Effector memory CD4-positive, alpha-beta T cell (primary cell): ENCODE data around the gene GPS2.

Experiments
- DNase-seq, 3 donors: peaks; one replicate each; pipeline ENCODE4 v3.0.0-alpha.2; 2020
- H3K27ac ChIP-seq: 2 replicates; pipeline ENCODE4 v1.7.0; 2013; ENCODE audit warnings: mild to moderate bottlenecking, low read length, moderate library complexity; ENCODE audit not compliant: insufficient read depth, poor library complexity, severe bottlenecking
- H3K27me3 ChIP-seq: replicated peaks from 2 replicates; pipeline ENCODE4 v1.7.0; 2013; ENCODE audit warnings: mild to moderate bottlenecking, low read length; ENCODE audit not compliant: insufficient read depth, control insufficient read depth, poor library complexity, severe bottlenecking
- H3K36me3 ChIP-seq: 2 replicates; pipeline ENCODE4 v1.7.0; 2013; ENCODE audit warnings: mild to moderate bottlenecking, low read length, moderate library complexity; ENCODE audit not compliant: control insufficient read depth, insufficient read depth
- H3K4me1 ChIP-seq: 2 replicates; pipeline ENCODE4 v1.7.0; 2013; ENCODE audit warnings: low read length, mild to moderate bottlenecking; ENCODE audit not compliant: control insufficient read depth, insufficient read depth, poor library complexity, severe bottlenecking
- H3K4me3 ChIP-seq: 2 replicates; pipeline ENCODE4 v1.7.0; 2013; ENCODE audit warnings: low read length, low read depth, mild to moderate bottlenecking; ENCODE audit not compliant: insufficient read depth, poor library complexity, severe bottlenecking
- H3K9me3 ChIP-seq: 2 replicates; pipeline ENCODE4 v1.7.0; 2013; ENCODE audit warnings: mild to moderate bottlenecking, low read length, moderate library complexity; ENCODE audit not compliant: control insufficient read depth

GPS2 gene

GRCh38 chr17:7293159-7293558, 22.0 kb downstream of the GPS2 start:
- Histone ChIP-seq H3K36me3 (no peaks in the 10 kb centered on the region), H3K4me1 (peaks cover 23% of the 10 kb centered on the region), H3K27me3 (no peaks in the 10 kb centered on the region), H3K4me3 (no peak overlapping the region), H3K27ac (no peak overlapping the region), H3K9me3 (no peaks in the 10 kb centered on the region)
- DNase-seq = no peak

DNA sequence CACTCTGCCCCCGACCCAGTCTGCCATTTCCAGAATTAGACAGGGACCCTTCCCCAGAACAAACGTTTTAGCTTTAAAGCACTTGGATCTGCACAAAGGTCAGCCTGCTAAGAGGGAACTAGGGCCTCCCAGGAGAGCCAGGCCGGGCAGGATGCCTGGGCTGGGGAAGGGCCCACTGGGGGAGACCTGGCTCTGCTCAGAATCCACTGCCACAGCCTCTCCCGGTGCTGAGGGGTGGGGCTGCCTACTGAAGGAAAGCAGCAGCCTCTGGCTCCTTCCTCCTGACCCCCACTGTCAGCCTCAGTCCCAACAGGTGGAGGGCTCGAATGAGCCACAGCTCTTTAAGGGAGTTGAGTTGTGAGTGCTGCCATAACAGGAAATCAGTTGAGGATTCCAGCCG, 22.4 kb downstream of the GPS2 start:
- H3K4me3 ChIP-seq = no peak overlapping the region
- no peaks in the 10 kb centered on the region for H3K27me3 ChIP-seq
- peaks cover 23% of the 10 kb centered on the region for H3K4me1 ChIP-seq
- no peak overlapping the region for H3K27ac ChIP-seq
- no peaks in the 10 kb centered on the region for H3K9me3 ChIP-seq
- H3K36me3 ChIP-seq = no peaks in the 10 kb centered on the region
- no peak for DNase-seq

DNA sequence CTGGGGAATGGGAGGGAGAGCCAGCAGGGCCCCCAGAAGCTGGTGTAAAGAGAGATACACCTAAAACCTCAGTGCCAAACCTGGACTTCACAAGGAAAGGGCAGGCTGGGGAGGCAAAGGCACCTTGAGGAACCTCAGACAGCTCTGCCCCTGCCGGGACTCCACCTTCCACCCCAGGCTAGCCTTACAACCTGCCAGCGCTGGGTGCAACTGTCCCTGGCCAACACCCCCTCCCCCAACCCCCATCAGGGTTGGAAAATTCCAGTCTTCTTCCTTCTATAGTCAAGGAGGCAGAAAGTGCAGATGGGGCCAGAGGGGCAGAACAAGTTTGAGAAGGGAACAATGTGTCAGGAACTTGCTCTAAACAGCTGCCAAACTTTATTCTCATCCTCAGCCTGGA, 23.0 kb downstream of the GPS2 start:
- Histone ChIP-seq H3K27ac (no peak overlapping the region), H3K36me3 (no peaks in the 10 kb centered on the region), H3K4me1 (peaks cover 23% of the 10 kb centered on the region), H3K9me3 (no peaks in the 10 kb centered on the region), H3K4me3 (no peak overlapping the region), H3K27me3 (no peaks in the 10 kb centered on the region)
- no peak for DNase-seq

DNA sequence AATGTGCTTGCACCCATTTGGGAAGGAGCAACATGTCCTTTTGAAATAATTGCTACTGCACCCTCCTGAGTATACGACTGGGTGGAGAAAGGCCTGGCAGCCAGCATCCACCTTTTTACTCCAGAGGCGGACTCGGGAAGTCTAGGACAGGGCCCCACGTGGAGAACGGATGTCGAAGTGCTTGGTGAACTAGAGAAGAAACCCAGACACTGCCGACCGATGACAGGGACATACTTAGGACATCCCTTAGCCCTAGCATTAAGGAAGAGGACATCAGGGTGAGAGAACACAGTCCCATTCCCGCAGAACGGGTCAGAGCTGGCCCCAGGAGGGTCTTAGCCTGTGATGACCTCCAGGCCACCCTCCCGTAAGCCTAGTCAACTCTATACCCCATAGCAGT, 24.5 kb downstream of the GPS2 start:
- DNase-seq = no peak
- Histone ChIP-seq H3K36me3 (no peaks in the 10 kb centered on the region), H3K27ac (no peak overlapping the region), H3K4me3 (no peak overlapping the region), H3K4me1 (peaks cover 15% of the 10 kb centered on the region), H3K9me3 (no peaks in the 10 kb centered on the region), H3K27me3 (no peaks in the 10 kb centered on the region)

DNA sequence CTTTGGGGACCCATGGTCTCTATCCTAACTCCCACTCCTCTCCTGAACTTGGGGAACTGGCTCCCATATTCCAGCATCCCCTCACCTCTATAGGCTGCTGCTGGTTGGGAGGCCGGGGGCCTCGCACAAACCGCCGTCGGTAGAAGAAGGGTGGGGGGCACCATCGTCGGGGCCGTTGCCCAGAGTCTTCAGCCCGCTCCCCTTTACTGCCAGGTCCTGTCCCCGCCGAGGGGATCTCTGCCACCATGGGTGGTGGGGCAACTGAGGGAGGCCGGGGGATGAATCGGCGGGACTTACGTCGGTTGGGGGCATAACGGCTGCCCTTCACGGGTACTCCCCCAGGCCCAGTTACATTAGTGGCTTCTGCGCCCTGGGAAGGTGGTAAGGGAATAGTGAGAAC, 25.0 kb downstream of the GPS2 start:
- H3K4me3 ChIP-seq = no peak overlapping the region
- H3K4me1 ChIP-seq = peaks cover 12% of the 10 kb centered on the region
- DNase-seq = no peak
- H3K27me3 ChIP-seq = no peaks in the 10 kb centered on the region
- no peaks in the 10 kb centered on the region for H3K9me3 ChIP-seq
- no peaks in the 10 kb centered on the region for H3K36me3 ChIP-seq
- no peak overlapping the region for H3K27ac ChIP-seq

DNA sequence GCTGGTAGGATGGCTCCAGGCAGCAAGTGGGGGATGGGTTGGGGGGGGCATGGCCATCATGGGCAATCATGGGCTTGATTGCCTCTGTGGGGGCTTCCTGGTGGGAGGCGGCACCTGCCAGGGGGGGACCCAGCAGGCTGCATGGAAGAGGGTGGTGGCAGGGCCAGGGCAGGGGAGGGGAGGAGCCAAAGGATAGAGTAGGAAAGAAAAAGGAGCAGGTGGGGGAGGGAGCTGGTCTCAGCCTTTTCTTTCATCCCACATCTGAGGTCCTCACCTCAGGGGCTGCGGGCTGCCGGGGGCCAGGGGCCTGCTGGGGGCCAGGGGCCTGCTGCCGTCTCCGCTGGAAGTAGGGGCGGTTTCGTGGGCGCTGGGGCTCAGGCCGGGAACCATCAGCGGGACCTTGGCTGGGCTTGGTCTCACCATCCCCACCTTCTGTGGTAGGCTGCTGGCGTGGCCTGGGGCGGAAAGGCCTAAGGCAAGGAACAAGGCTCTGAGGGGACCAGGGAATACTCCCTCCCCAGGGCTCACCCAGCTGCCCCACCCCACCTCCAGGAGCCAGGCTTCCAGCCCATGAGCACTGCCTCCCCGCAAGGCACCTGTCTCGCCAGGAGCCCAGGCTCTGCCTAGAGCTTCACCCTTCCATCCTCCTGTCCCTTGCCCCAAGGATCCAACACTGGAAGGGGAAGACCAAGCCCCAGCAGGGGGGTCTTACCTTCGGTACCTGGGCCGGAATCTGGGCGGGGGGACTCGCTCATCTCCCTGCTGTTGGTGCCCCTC, 25.7 kb downstream of the GPS2 start:
- no peaks in the 10 kb centered on the region for H3K36me3 ChIP-seq
- no peaks in the 10 kb centered on the region for H3K9me3 ChIP-seq
- peaks cover 6% of the 10 kb centered on the region for H3K4me1 ChIP-seq
- H3K27ac ChIP-seq = no peak overlapping the region
- no peak for DNase-seq
- H3K4me3 ChIP-seq = no peak overlapping the region
- H3K27me3 ChIP-seq = no peaks in the 10 kb centered on the region

DNA sequence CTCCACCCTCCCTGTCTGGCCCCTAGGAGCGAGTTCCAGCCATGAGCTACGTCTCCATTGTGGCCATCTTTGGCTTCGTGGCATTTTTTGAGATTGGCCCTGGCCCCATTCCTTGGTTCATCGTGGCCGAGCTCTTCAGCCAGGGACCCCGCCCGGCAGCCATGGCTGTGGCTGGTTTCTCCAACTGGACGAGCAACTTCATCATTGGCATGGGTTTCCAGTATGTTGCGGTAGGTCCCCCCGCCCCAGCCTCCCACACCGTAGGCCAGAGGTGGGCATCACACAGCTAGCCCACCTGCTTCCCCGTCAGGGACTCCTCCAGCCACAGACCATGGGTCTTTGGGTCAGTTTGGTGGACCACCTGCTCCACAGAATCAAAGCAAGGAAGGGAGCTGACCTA, 29.5 kb downstream of the GPS2 start:
- H3K4me1 ChIP-seq = peaks cover 21% of the 10 kb centered on the region
- no peaks in the 10 kb centered on the region for H3K36me3 ChIP-seq
- no peak overlapping the region for H3K27ac ChIP-seq
- H3K9me3 ChIP-seq = no peaks in the 10 kb centered on the region
- no peak for DNase-seq
- no peak overlapping the region for H3K4me3 ChIP-seq
- H3K27me3 ChIP-seq = peaks cover 12% of the 10 kb centered on the region

GRCh38 chr17:7284911-7285310, 30.2 kb downstream of the GPS2 start:
- H3K9me3 ChIP-seq = no peaks in the 10 kb centered on the region
- no peak overlapping the region for H3K27ac ChIP-seq
- H3K4me1 ChIP-seq = peaks cover 22% of the 10 kb centered on the region
- no peak overlapping the region for H3K4me3 ChIP-seq
- H3K27me3 ChIP-seq = peaks cover 12% of the 10 kb centered on the region
- no peak for DNase-seq
- no peaks in the 10 kb centered on the region for H3K36me3 ChIP-seq

GRCh38 chr17:7283471-7284216, 31.5 kb downstream of the GPS2 start:
- Histone ChIP-seq H3K27ac (no peak overlapping the region), H3K27me3 (peaks cover 12% of the 10 kb centered on the region), H3K4me3 (no peak overlapping the region), H3K36me3 (no peaks in the 10 kb centered on the region), H3K4me1 (peaks cover 22% of the 10 kb centered on the region), H3K9me3 (no peaks in the 10 kb centered on the region)
- DNase-seq = no peak

DNA sequence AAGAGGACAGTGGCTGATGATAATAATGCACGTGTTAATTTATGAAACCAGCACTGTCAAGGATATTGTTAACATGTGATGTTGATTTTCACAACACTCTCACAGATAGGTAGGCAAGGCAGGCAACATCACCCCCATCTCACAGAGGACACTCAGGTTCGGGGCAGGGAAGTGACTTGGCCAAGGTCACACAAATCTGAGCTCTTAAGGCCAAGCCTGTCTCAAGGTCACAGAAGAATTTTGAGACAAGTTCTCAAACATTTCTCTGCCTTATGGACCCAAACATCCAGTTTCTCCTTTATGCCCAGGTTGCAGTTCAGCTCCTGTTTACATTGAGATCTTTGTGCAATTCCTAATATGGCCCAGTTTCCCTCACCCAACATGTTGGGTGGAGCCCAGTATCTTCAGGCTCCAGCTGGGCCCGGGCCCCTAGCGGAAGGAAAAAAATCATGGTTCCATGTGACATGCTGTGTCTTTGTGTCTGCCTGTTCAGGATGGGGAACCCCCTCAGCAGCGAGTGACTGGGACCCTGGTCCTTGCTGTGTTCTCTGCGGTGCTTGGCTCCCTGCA, 32.3 kb downstream of the GPS2 start:
- Histone ChIP-seq H3K36me3 (no peaks in the 10 kb centered on the region), H3K27ac (no peak overlapping the region), H3K9me3 (no peaks in the 10 kb centered on the region), H3K4me1 (peaks cover 22% of the 10 kb centered on the region), H3K27me3 (peaks cover 12% of the 10 kb centered on the region), H3K4me3 (no peak overlapping the region)
- DNase-seq = no peak
